GM12865 (cell line): ENCODE data around the gene NFATC4.

ENCODE experiments used
- DNase-seq: peaks from one replicate; pipeline ENCODE4 v3.0.0; 2010; ENCODE audit warnings: low read depth
- H3K4me3 ChIP-seq: 2 replicates; pipeline ENCODE4 v1.5.1; 2011; ENCODE audit warnings: mild to moderate bottlenecking, low read depth, low read length, control low read depth
- CTCF ChIP-seq: IDR thresholded peaks from 2 replicates; pipeline ENCODE4 v1.5.1; 2011; ENCODE audit warnings: low read length, control low read depth, low read depth, inconsistent platforms; ENCODE audit not compliant: insufficient read depth; ENCODE audit errors: missing control alignments

NFATC4 gene

DNA sequence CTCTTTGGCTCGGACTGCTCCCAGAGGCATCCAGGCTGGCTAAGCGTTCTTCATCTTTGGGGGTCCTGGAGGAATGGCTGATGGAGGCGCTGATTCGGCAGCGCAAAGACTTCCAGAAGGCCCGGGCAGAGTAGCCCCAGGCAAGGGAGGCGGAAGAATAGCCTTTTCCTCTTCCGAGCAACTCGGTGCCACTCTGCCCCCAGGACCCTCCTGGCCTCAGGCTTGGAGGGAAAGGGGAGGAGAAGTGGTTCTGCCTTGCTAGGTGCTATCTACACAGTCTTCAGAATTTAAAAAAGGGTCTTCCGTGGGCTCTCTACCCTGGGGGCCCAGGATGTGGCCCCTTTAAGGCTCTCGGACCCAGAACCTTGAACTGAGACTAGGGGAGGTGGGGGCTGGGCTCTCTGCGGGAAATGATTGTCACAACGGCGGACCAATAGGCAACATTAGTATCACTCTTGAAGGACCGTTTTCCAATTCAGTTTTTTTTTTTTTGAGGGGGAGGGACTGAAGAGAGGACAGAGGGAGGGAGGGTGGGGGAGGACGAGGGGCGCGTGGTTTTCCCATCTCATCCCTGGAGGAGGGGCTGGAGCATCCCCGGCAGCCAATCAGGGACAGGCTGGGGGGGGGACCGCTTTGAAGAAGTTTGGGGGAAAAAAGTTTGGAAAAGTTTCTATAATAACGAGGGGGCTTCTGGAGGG is at the start of gene NFATC4:
TSS of gene NFATC4 (plus strand) at position 671 of the 698 bp plus-strand sequence. CDS start 157 bp downstream, outside the sequence.
- DNase-seq, result peak; percentile 47
- H3K4me3 ChIP-seq, result no peak within 1 kb of the TSS
- no peak for TF ChIP-seq CTCF

DNA sequence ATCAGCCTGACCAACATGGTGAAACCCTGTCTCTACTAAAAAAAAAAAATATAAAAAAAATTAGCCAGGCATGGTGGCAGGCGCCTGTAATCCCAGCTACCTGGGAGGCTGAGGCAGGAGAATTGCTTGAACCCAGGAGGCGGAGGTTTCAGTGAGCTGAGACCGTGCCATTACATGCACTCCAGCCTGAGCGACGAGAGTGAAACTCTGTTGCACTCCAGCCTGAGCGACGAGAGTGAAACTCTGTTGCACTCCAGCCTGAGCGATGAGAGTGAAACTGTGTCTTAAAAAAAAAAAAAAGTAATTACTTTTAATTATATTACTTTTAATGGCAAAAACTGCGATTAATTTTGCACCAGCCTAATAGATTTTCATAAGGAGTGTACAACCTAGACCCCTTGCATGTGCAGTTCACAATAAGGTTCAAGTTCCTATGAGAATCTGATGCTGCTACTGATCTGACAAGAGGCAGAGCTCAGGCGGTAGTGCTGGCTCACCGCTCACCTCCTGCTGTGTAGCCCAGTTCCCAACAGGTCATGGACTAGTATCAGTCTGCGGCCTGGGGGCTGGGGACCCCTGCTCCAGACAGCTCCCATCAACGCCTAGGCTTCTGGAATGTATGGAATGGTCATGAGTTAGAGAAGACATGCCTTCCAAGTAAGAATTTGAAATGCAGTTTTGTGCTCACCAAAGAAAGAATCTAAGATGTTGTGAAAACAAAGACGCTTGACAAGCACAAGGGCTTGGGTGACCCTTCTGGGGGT is 46.6 kb upstream of the NFATC4 start:
- no peak for TF ChIP-seq CTCF
- DNase-seq, result no peak
- H3K4me3 ChIP-seq, result no peak overlapping the region

GRCh38 chr14:24322672-24323071 is 45.3 kb upstream of the NFATC4 start:
- TF ChIP-seq CTCF, result no peak
- DNase-seq, result no peak
- H3K4me3 ChIP-seq, result no peak overlapping the region

DNA sequence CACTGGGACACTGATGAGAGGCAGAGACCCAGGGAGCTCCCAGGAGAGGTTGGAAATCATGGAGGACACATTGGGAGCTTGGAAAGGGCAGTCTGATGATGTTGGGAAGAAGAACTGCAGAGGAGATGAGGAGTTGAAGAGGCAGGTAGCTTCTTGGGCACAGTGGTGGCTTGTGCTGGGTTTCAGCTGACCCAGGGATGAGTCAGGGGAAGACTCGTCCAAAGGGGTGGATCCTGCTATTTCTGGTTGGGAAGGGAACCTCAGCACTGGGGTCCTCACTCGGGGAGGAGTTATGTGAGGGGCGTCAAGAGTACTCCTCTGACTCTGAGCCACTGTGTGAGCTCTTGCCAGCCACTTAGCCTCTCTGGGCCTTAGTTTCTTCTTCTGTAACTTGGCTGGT is 44.6 kb upstream of the NFATC4 start:
- no peak overlapping the region for H3K4me3 ChIP-seq
- DNase-seq, result no peak
- TF ChIP-seq CTCF, result no peak

- no peak for DNase-seq
- no peak overlapping the region for H3K4me3 ChIP-seq
- TF ChIP-seq CTCF, result no peak
Observed at GRCh38 chr14:24324024-24324423, 44.0 kb upstream of the NFATC4 start.

GRCh38 chr14:24325041-24325530 is 42.9 kb upstream of the NFATC4 start:
- no peak for TF ChIP-seq CTCF
- DNase-seq, result no peak
- H3K4me3 ChIP-seq, result no peak overlapping the region
